Neural progenitor cell (in vitro differentiated cells): ENCODE results near the gene MKNK2. TPM values are rescaled to one million over a fixed set of nuclear protein-coding genes. Genes with fewer than 3 reads are reported as not detected.
A peak's percentile ranks its signal among the peaks of the same experiment; 100 is the strongest.

Experiments used
- DNase-seq: peaks from one replicate; pipeline ENCODE4 v3.0.0-alpha.2; 2016; ENCODE audit warnings: low spot score
- H2AFZ ChIP-seq: fragments of 200-600 bp; sonication (generic); replicated peaks from 2 replicates; pipeline ENCODE4 v1.6.1; 2016; ENCODE audit warnings: antibody characterized with exemption
- H3F3A ChIP-seq: fragments of 200-600 bp; sonication (generic); 2 replicates; pipeline ENCODE4 v1.6.1; 2016; ENCODE audit warnings: antibody characterized with exemption, low read depth
- H3K27ac ChIP-seq: fragments of 200-600 bp; sonication (generic); 2 replicates; pipeline ENCODE4 v1.5.1; 2016; ENCODE audit warnings: mild to moderate bottlenecking
- H3K27me3 ChIP-seq: fragments of 200-600 bp; sonication (generic); 2 replicates; pipeline ENCODE4 v1.6.1; 2016; ENCODE audit warnings: mild to moderate bottlenecking, moderate library complexity
- H3K36me3 ChIP-seq: fragments of 200-600 bp; sonication (generic); 2 replicates; pipeline ENCODE4 v1.5.1; 2016
- H3K4me1 ChIP-seq: fragments of 200-600 bp; sonication (generic); 2 replicates; pipeline ENCODE4 v1.6.1; 2016; ENCODE audit warnings: mixed run types
- H3K4me2 ChIP-seq: fragments of 200-600 bp; sonication (generic); 2 replicates; pipeline ENCODE4 v1.6.1; 2016
- H3K4me3 ChIP-seq: fragments of 200-600 bp; sonication (generic); 2 replicates; pipeline ENCODE4 v1.5.1; 2016
- H3K79me2 ChIP-seq: fragments of 200-600 bp; sonication (generic); 2 replicates; pipeline ENCODE4 v1.6.1; 2016; ENCODE audit warnings: low read depth
- H3K9ac ChIP-seq: fragments of 200-600 bp; sonication (generic); 2 replicates; pipeline ENCODE4 v1.6.1; 2016
- H3K9me3 ChIP-seq: fragments of 200-600 bp; sonication (generic); 2 replicates; pipeline ENCODE4 v1.5.1; 2016; ENCODE audit warnings: low read depth
- H4K20me1 ChIP-seq: fragments of 200-600 bp; sonication (generic); 2 replicates; pipeline ENCODE4 v1.6.1; 2016; ENCODE audit warnings: low read depth
- H3K27ac Mint-ChIP-seq: 3 replicates; pipeline ENCODE4 v1.8.0; 2021; ENCODE audit warnings: mixed read lengths
- H3K27me3 Mint-ChIP-seq: 2 replicates; pipeline ENCODE4 v1.8.0; 2022; ENCODE audit warnings: low read depth, mild to moderate bottlenecking, inconsistent platforms, moderate library complexity, mixed read lengths; ENCODE audit not compliant: insufficient read depth
- H3K36me3 Mint-ChIP-seq: 3 replicates; pipeline ENCODE4 v1.8.0; 2021; ENCODE audit warnings: mixed read lengths
- H3K4me1 Mint-ChIP-seq: 3 replicates; pipeline ENCODE4 v1.8.0; 2021; ENCODE audit warnings: mixed read lengths
- H3K4me3 Mint-ChIP-seq: 3 replicates; pipeline ENCODE4 v1.8.0; 2021; ENCODE audit warnings: mild to moderate bottlenecking, moderate library complexity, mixed read lengths
- H3K9me3 Mint-ChIP-seq: 3 replicates; pipeline ENCODE4 v1.8.0; 2020; ENCODE audit warnings: mixed read lengths
- CTCF ChIP-seq: fragments of 200-600 bp; sonication (generic); IDR thresholded peaks from 2 replicates; pipeline ENCODE4 v1.5.1; 2017; ENCODE audit warnings: antibody characterized with exemption, mild to moderate bottlenecking
- EZH2 ChIP-seq: fragments of 200-600 bp; sonication (generic); IDR thresholded peaks from 2 replicates; pipeline ENCODE4 v1.6.1; 2017; ENCODE audit warnings: antibody characterized with exemption, mild to moderate bottlenecking, moderate library complexity
- EZH2phosphoT487 ChIP-seq: fragments of 200-600 bp; sonication (generic); IDR thresholded peaks from 2 replicates; pipeline ENCODE4 v1.6.1; 2017; ENCODE audit warnings: antibody characterized with exemption
- total RNA-seq: library from RNA; depleted of rRNA; stranded (reverse); fragments of >200 nt; gene quantifications from 2 replicates; pipeline ENCODE4 v1.2.3, GENCODE V29; 2015; ENCODE audit warnings: low replicate concordance

MKNK2 gene
- total RNA-seq, 1 donor from 2014 or later, result 46.0 TPM

- Histone ChIP-seq H3K4me1 (no peaks in the 10 kb centered on the region), H2AFZ (no peak overlapping the region), H3K9me3 (no peaks in the 10 kb centered on the region), H3K36me3 (peaks cover 8% of the 10 kb centered on the region), H3K27ac (no peak overlapping the region), H4K20me1 (peaks cover 21% of the 10 kb centered on the region), H3F3A (peaks cover under 1% of the 10 kb centered on the region), H3K79me2 (no peaks in the 10 kb centered on the region), H3K27me3 (no peaks in the 10 kb centered on the region), H3K9ac (no peak overlapping the region), H3K4me2 (no peak overlapping the region), H3K4me3 (no peak overlapping the region)
- Mint-ChIP-seq H3K4me3 (no peak overlapping the region), H3K9me3 (peaks cover 15% of the 10 kb centered on the region), H3K36me3 (peaks cover 30% of the 10 kb centered on the region), H3K27me3 (peaks cover 2% of the 10 kb centered on the region), H3K27ac (no peak overlapping the region), H3K4me1 (no peaks in the 10 kb centered on the region)
- TF ChIP-seq EZH2phosphoT487 (no peak), CTCF (no peak), EZH2 (no peak)
- no peak for DNase-seq
Observed at GRCh38 chr19:1997353-1998233, 53.5 kb downstream of the MKNK2 start.

GRCh38 chr19:1992759-1993260 is 58.2 kb downstream of the MKNK2 start:
- Mint-ChIP-seq H3K4me3 (no peak overlapping the region), H3K27me3 (no peaks in the 10 kb centered on the region), H3K36me3 (peaks cover 24% of the 10 kb centered on the region), H3K27ac (no peak overlapping the region), H3K4me1 (no peaks in the 10 kb centered on the region), H3K9me3 (peaks cover 12% of the 10 kb centered on the region)
- no peak for TF ChIP-seq CTCF
- TF ChIP-seq EZH2, result no peak
- no peak for TF ChIP-seq EZH2phosphoT487
- Histone ChIP-seq H3K79me2 (no peaks in the 10 kb centered on the region), H3K9me3 (no peaks in the 10 kb centered on the region), H2AFZ (no peak overlapping the region), H3K9ac (no peak overlapping the region), H3K36me3 (peaks cover 8% of the 10 kb centered on the region), H3K27me3 (no peaks in the 10 kb centered on the region), H3K4me2 (no peak overlapping the region), H4K20me1 (peaks cover 5% of the 10 kb centered on the region), H3F3A (peaks cover 11% of the 10 kb centered on the region), H3K27ac (no peak overlapping the region), H3K4me1 (no peaks in the 10 kb centered on the region), H3K4me3 (no peak overlapping the region)
- peak; percentile 37 for DNase-seq

- Histone ChIP-seq H3K4me2 (no peak overlapping the region), H3K79me2 (no peaks in the 10 kb centered on the region), H3K4me1 (no peaks in the 10 kb centered on the region), H3F3A (peaks cover 11% of the 10 kb centered on the region), H3K27ac (no peak overlapping the region), H2AFZ (no peak overlapping the region), H3K36me3 (peaks cover 3% of the 10 kb centered on the region), H3K9me3 (no peaks in the 10 kb centered on the region), H4K20me1 (peaks cover 9% of the 10 kb centered on the region), H3K27me3 (no peaks in the 10 kb centered on the region), H3K9ac (no peak overlapping the region), H3K4me3 (no peak overlapping the region)
- no peak overlapping the region for H3K27ac Mint-ChIP-seq
- TF ChIP-seq EZH2 (no peak), CTCF (no peak), EZH2phosphoT487 (no peak)
- H3K4me1 Mint-ChIP-seq, result no peaks in the 10 kb centered on the region
- H3K9me3 Mint-ChIP-seq, result peaks cover 6% of the 10 kb centered on the region
- H3K36me3 Mint-ChIP-seq, result peaks cover 17% of the 10 kb centered on the region
- H3K27me3 Mint-ChIP-seq, result no peaks in the 10 kb centered on the region
- DNase-seq, result no peak
- H3K4me3 Mint-ChIP-seq, result no peak overlapping the region
Observed at GRCh38 chr19:1991018-1991913, 59.8 kb downstream of the MKNK2 start.
